Smooth muscle cell (in vitro differentiated cells): ENCODE measurements around the gene FGF22. TPM values are rescaled to one million over a fixed set of nuclear protein-coding genes. Genes with fewer than 3 reads are reported as not detected.
A peak's percentile ranks its signal among the peaks of the same experiment; 100 is the strongest.

Source experiments
- DNase-seq: peaks from one replicate; lab custom pipeline; 2025; ENCODE audit not compliant: unreplicated experiment; lab: John Stamatoyannopoulos, UW
- H2AFZ ChIP-seq: fragments of 200-600 bp; sonication (generic); 2 replicates; pipeline ENCODE4 v1.6.0; 2016; ENCODE audit warnings: antibody characterized with exemption, low read depth, mild to moderate bottlenecking
- H3F3A ChIP-seq: fragments of 200-600 bp; sonication (generic); 2 replicates; pipeline ENCODE4 v1.6.0; 2017; ENCODE audit warnings: antibody characterized with exemption, low read depth
- H3K27ac ChIP-seq: fragments of 200-600 bp; sonication (generic); 2 replicates; pipeline ENCODE4 v1.5.1; 2016; ENCODE audit warnings: low read depth, mild to moderate bottlenecking
- H3K27me3 ChIP-seq: fragments of 200-600 bp; sonication (generic); 2 replicates; pipeline ENCODE4 v1.6.1; 2016; ENCODE audit warnings: low read depth, mild to moderate bottlenecking
- H3K36me3 ChIP-seq: fragments of 200-600 bp; sonication (generic); 2 replicates; pipeline ENCODE4 v1.5.1; 2016; ENCODE audit warnings: low read depth
- H3K4me1 ChIP-seq: fragments of 200-600 bp; sonication (generic); 2 replicates; pipeline ENCODE4 v1.5.1; 2016; ENCODE audit warnings: low read depth
- H3K4me2 ChIP-seq: fragments of 200-600 bp; sonication (generic); 2 replicates; pipeline ENCODE4 v1.6.0; 2016; ENCODE audit warnings: mild to moderate bottlenecking
- H3K4me3 ChIP-seq: fragments of 200-600 bp; sonication (generic); 2 replicates; pipeline ENCODE4 v1.5.1; 2016; ENCODE audit warnings: mild to moderate bottlenecking
- H3K79me2 ChIP-seq: fragments of 200-600 bp; sonication (generic); 2 replicates; pipeline ENCODE4 v1.6.0; 2016; ENCODE audit warnings: low read depth, mild to moderate bottlenecking
- H3K9ac ChIP-seq: fragments of 200-600 bp; sonication (generic); 2 replicates; pipeline ENCODE4 v1.6.0; 2016; ENCODE audit warnings: low read depth
- H3K9me3 ChIP-seq: fragments of 200-600 bp; sonication (generic); replicated peaks from 2 replicates; pipeline ENCODE4 v1.5.1; 2016; ENCODE audit warnings: low read depth
- H4K20me1 ChIP-seq: fragments of 200-600 bp; sonication (generic); 2 replicates; pipeline ENCODE4 v1.6.0; 2016; ENCODE audit warnings: low read depth
- WGBS: methylation state at CpG from one replicate; pipeline ENCODE4 v1.1.7; 2016; ENCODE audit warnings: low lambda C conversion rate; 5-methylcytosine and 5-hydroxymethylcytosine counted together
- polyA plus RNA-seq: library from polyadenylated mRNA; unstranded; fragments of >200 nt; fragmentation: Nextera tagmentation; extraction: Ambion mirVana; gene quantifications from 2 replicates; pipeline ENCODE4 v1.2.1, GENCODE V29; 2016
- total RNA-seq: library from RNA; depleted of rRNA; stranded (reverse); fragments of >200 nt; gene quantifications from 2 replicates; pipeline ENCODE4 v1.2.3, GENCODE V29; 2014
- TF ChIP-seq, protein P1 (sequence below): fragments of 200-600 bp; sonication (generic); IDR thresholded peaks from 2 replicates; pipeline ENCODE4 v1.5.1; 2017; ENCODE audit warnings: borderline replicate concordance, mild to moderate bottlenecking, antibody characterized with exemption; ENCODE audit not compliant: insufficient read depth, poor library complexity, severe bottlenecking

Gene FGF22
- total and polyA plus RNA-seq, 2 experiments from 2014 or later, result 0.18 TPM; not detected in 1

DNA sequence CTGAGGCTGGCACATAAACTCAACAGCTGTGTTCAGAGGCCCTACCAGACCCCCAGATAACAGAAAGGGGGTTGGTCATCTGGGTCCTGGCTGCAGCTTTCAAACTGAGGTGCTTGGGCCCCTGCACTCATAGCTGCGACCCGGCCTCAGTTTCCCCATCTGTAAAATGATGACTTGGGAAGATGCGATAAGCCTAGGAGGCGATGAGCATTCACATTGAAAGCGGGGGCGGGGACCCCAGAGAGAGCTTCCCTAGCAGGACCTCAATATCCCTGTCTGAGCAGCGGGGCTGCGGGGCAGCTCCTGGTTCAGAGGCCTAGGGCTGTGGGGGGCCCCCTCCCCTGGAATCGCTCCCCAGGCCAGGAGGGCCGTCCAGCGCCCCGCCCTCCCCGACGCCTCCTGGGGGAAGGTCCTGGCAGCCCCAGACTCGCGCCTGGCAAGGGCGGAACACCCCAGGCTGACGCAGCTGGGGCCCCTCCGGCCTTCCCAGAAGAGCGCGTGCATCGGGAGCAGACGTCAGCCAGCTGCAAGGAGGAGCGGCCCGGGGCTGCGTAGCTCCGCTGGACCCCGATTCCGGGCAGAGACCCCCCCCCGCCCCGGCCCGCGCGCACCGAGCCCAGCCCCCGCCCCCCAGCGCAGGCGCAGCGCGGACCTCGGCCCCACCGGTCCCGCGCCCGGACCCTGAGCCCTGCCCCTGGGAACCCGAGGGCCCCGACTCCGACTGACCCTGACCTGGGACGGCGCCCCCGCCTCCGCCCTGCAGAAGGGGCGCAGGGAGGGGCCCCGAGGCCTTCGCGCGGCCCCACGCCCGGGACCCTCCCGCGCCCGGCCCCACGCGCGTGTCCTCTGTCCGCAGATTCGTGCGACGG, 40.0 kb downstream of the FGF22 start:
- Histone ChIP-seq H3K36me3 (no peaks in the 10 kb centered on the region), H3K4me1 (peaks cover 10% of the 10 kb centered on the region), H2AFZ (no peak overlapping the region), H3F3A (peaks cover 18% of the 10 kb centered on the region), H3K79me2 (peaks cover 18% of the 10 kb centered on the region), H3K27me3 (no peaks in the 10 kb centered on the region), H4K20me1 (peaks cover 29% of the 10 kb centered on the region), H3K9me3 (no peaks in the 10 kb centered on the region), H3K9ac (peak overlapping the region; percentile 92), H3K4me3 (peak overlapping the region; percentile 81), H3K4me2 (peak overlapping the region; percentile 99), H3K27ac (peak overlapping the region; percentile 98)
- peak; percentile 64 for DNase-seq
- 9% methylated on average over 28 of the region's 69 CpGs for WGBS
- TF ChIP-seq, protein P1, sequence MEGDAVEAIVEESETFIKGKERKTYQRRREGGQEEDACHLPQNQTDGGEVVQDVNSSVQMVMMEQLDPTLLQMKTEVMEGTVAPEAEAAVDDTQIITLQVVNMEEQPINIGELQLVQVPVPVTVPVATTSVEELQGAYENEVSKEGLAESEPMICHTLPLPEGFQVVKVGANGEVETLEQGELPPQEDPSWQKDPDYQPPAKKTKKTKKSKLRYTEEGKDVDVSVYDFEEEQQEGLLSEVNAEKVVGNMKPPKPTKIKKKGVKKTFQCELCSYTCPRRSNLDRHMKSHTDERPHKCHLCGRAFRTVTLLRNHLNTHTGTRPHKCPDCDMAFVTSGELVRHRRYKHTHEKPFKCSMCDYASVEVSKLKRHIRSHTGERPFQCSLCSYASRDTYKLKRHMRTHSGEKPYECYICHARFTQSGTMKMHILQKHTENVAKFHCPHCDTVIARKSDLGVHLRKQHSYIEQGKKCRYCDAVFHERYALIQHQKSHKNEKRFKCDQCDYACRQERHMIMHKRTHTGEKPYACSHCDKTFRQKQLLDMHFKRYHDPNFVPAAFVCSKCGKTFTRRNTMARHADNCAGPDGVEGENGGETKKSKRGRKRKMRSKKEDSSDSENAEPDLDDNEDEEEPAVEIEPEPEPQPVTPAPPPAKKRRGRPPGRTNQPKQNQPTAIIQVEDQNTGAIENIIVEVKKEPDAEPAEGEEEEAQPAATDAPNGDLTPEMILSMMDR, result no peak

DNA sequence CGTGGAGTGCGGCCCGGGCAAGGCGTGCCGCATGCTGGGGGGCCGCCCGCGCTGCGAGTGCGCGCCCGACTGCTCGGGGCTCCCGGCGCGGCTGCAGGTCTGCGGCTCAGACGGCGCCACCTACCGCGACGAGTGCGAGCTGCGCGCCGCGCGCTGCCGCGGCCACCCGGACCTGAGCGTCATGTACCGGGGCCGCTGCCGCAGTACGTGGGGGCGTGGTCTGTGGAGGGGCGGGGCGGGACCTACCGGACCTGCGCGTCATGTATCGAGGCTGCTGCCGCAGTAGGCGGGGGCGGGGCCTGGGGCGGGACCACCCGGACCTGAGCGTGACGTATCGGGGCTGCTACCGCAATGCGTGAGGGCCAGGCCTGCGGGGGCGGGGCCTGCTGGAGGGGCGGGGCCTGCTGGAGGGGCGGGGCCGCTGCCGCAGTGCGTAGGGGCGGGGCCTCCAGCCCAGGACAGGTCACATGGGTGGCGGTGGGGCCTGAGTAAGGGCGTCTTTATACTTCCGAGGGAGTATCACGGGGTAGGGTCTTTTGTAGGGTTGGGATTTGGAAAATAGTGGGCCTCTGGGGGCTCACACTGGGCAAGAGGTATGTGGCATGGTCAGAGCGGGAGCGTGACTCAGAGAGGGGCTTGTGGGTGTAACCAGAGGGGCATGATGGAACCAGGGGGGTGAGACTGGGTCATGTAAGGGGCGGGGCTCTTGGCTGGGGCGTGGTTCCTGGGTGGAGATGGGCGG, 40.8 kb downstream of the FGF22 start:
- H2AFZ ChIP-seq, result no peak overlapping the region
- peak overlapping the region; percentile 99 for H3K4me2 ChIP-seq
- H3K27ac ChIP-seq, result peak overlapping the region; percentile 98
- H3K27me3 ChIP-seq, result no peaks in the 10 kb centered on the region
- peak; percentile 97 for DNase-seq
- peaks cover 18% of the 10 kb centered on the region for H3F3A ChIP-seq
- H3K4me1 ChIP-seq, result peaks cover 10% of the 10 kb centered on the region
- peak overlapping the region; percentile 81 for H3K4me3 ChIP-seq
- 1% methylated on average over 42 of the region's 70 CpGs for WGBS
- no peaks in the 10 kb centered on the region for H3K9me3 ChIP-seq
- peaks cover 18% of the 10 kb centered on the region for H3K79me2 ChIP-seq
- H3K36me3 ChIP-seq, result no peaks in the 10 kb centered on the region
- H3K9ac ChIP-seq, result peak overlapping the region; percentile 92
- TF ChIP-seq, protein P1, result peak; percentile 23
- H4K20me1 ChIP-seq, result peaks cover 29% of the 10 kb centered on the region

DNA sequence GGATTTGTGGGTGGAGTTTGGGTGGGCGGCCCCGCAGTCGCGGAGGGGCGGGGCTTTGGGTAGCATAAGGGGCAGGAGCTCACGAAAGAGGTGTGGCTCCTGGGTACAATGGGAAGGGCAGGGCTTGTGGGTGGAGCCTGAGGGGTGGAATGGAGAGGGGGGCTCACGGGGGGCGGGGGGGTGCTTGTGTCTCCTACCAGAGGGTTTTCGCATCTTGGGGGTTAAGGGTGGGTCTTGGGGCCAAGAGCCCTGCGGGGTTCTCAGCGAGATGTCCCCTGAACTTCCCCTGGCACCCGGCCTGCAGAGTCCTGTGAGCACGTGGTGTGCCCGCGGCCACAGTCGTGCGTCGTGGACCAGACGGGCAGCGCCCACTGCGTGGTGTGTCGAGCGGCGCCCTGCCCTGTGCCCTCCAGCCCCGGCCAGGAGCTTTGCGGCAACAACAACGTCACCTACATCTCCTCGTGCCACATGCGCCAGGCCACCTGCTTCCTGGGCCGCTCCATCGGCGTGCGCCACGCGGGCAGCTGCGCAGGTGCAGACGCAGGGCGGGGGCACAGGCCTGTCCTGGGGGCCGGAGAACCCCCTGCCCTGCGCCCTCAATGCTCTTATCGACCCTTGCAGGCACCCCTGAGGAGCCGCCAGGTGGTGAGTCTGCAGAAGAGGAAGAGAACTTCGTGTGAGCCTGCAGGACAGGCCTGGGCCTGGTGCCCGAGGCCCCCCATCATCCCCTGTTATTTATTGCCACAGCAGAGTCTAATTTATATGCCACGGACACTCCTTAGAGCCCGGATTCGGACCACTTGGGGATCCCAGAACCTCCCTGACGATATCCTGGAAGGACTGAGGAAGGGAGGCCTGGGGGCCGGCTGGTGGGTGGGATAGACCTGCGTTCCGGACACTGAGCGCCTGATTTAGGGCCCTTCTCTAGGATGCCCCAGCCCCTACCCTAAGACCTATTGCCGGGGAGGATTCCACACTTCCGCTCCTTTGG, 41.6 kb downstream of the FGF22 start:
- no peak overlapping the region for H2AFZ ChIP-seq

More for the DNA sequence above, 41.6 kb downstream of the FGF22 start:
- TF ChIP-seq, protein P1, result no peak
- Histone ChIP-seq H3K9ac (no peak overlapping the region), H3K27me3 (no peaks in the 10 kb centered on the region), H3K4me2 (no peak overlapping the region), H3K27ac (peak overlapping the region; percentile 98), H3K9me3 (no peaks in the 10 kb centered on the region), H4K20me1 (peaks cover 29% of the 10 kb centered on the region), H3F3A (peaks cover 14% of the 10 kb centered on the region), H3K36me3 (no peaks in the 10 kb centered on the region), H3K4me1 (peaks cover 10% of the 10 kb centered on the region), H3K79me2 (peaks cover 18% of the 10 kb centered on the region), H3K4me3 (no peak overlapping the region)
- no peak for DNase-seq
- 93% methylated on average over 47 of the region's 54 CpGs for WGBS
